A549 (cell line): ENCODE measurements around the gene FBXL20. TPM values are rescaled to one million over a fixed set of nuclear protein-coding genes. Genes with fewer than 3 reads are reported as not detected.
"Not testable (repeated sequence)": the region's sequence is repeated elsewhere in the genome, so short reads cannot be mapped to it uniquely, and the experiment has no call there.

Source experiments
- ATAC-seq, 2 experiments: fragments of 200-7000 bp in 1 of 2; fragments of >200 bp in 1 of 2; cut with Nextera tagmentation in 1 of 2; cut with Tn5 transposase in 1 of 2; 3 replicates each; pipeline versions ENCODE4 v1.8.0 to v1.9.1; 2018 to 2020; ENCODE audit warnings: mild to moderate bottlenecking in 1 of 2, moderate library complexity in 1 of 2
- CTCF ChIA-PET: fragments of 300-600 bp; sonication (Branson Sonifier 250); formaldehyde crosslinking; extraction: SDS; loops from one replicate; lab custom pipeline; 2021; ENCODE audit warnings: antibody characterized with exemption, inconsistent platforms; lab: Yijun Ruan, JAX
- POLR2A ChIA-PET: fragments of 350-600 bp; formaldehyde crosslinking; extraction: SDS; loops from one replicate; lab custom pipeline; 2021; ENCODE audit warnings: antibody characterized with exemption, inconsistent platforms; lab: Yijun Ruan, JAX
- DNase-seq, 2 experiments: peaks; one replicate each; pipeline versions ENCODE4 v3.0.0 to v3.0.0-alpha.2; 2011 to 2016; ENCODE audit warnings: low read depth in 1 of 2, low spot score in 1 of 2
- FAIRE-seq: peaks from 2 replicates; lab custom pipeline; 2011; peaks lifted over from hg19 to GRCh38; lab: Jason Lieb, UNC
- H3K27ac ChIP-seq, 2 experiments: fragments of >200 bp; sonication (Bioruptor Twin); formaldehyde crosslinking; 3 replicates each; pipeline ENCODE4 v1.5.1; 2016 to 2017
- H3K4me1 ChIP-seq: fragments of >200 bp; sonication (Bioruptor Twin); formaldehyde crosslinking; 3 replicates; pipeline ENCODE4 v1.6.1; 2016
- H3K4me2 ChIP-seq: fragments of >200 bp; sonication (Bioruptor Twin); formaldehyde crosslinking; 3 replicates; pipeline ENCODE4 v1.6.1; 2016
- H3K4me3 ChIP-seq: fragments of >200 bp; sonication (Bioruptor Twin); formaldehyde crosslinking; 3 replicates; pipeline ENCODE4 v1.5.1; 2016
- H3K9me3 ChIP-seq: fragments of >200 bp; sonication (Bioruptor Twin); formaldehyde crosslinking; 3 replicates; pipeline ENCODE4 v1.6.1; 2016
- CBX8 ChIP-seq: fragments of 200-600 bp; sonication (generic); IDR thresholded peaks from 2 replicates; pipeline ENCODE4 v1.6.1; 2016
- CEBPB ChIP-seq, 2 experiments: fragments of >200 bp in 1 of 2; sonication (Bioruptor Twin) in 1 of 2; formaldehyde crosslinking in 1 of 2; IDR thresholded peaks; 2 replicates each; pipeline ENCODE4 v1.6.1; 2012 to 2016
- EHMT2 ChIP-seq: fragments of 200-600 bp; sonication (generic); IDR thresholded peaks from 2 replicates; pipeline ENCODE4 v1.6.1; 2016; ENCODE audit warnings: antibody characterized with exemption, low read depth, mild to moderate bottlenecking, moderate library complexity
- EP300 ChIP-seq, 2 experiments: fragments of >200 bp; sonication (Bioruptor Twin); formaldehyde crosslinking; IDR thresholded peaks; 2 replicates in 1 of 2; 3 replicates in 1 of 2; pipeline ENCODE4 v1.6.1; 2016 to 2017
- FOSB ChIP-seq: fragments of 250-450 bp; sonication (Bioruptor Pico); IDR thresholded peaks from 2 replicates; pipeline ENCODE4 v1.5.0; 2020; ENCODE audit warnings: mild to moderate bottlenecking, moderate library complexity
- GATA3 ChIP-seq: IDR thresholded peaks from 2 replicates; pipeline ENCODE4 v1.6.1; 2012; ENCODE audit warnings: borderline replicate concordance
- HDAC2 ChIP-seq: fragments of 200-600 bp; sonication (generic); IDR thresholded peaks from 2 replicates; pipeline ENCODE4 v1.6.1; 2016
- HEYL ChIP-seq: fragments of 250-450 bp; sonication (Bioruptor Pico); IDR thresholded peaks from 2 replicates; pipeline ENCODE4 v1.8.0; 2021; ENCODE audit warnings: mild to moderate bottlenecking, moderate library complexity
- PHF8 ChIP-seq: fragments of 200-600 bp; sonication (generic); IDR thresholded peaks from 2 replicates; pipeline ENCODE4 v1.6.1; 2016; ENCODE audit warnings: low read depth, mild to moderate bottlenecking, antibody characterized with exemption, moderate library complexity, borderline replicate concordance
- RAD21 ChIP-seq, 2 experiments: fragments of >200 bp in 1 of 2; sonication (Bioruptor Twin) in 1 of 2; formaldehyde crosslinking in 1 of 2; IDR thresholded peaks in 1 of 2; conservative IDR thresholded peaks in 1 of 2; 2 replicates in 1 of 2; 3 replicates in 1 of 2; pipeline ENCODE4 v1.6.1; 2012 to 2018; ENCODE audit warnings: inconsistent platforms in 1 of 2
- RCOR1 ChIP-seq: fragments of 150-350 bp; IDR thresholded peaks from 2 replicates; pipeline ENCODE4 v1.6.1; 2014; ENCODE audit warnings: antibody characterized with exemption, low read length, low read depth
- TP53 ChIP-seq: fragments of 250-450 bp; sonication (Bioruptor Pico); IDR thresholded peaks from 2 replicates; pipeline ENCODE4 v1.5.0; 2021; ENCODE audit warnings: mild to moderate bottlenecking, moderate library complexity
- ZSCAN20 ChIP-seq: fragments of 250-450 bp; sonication (Bioruptor Pico); IDR thresholded peaks from 2 replicates; pipeline ENCODE4 v1.8.0; 2022; ENCODE audit warnings: mild to moderate bottlenecking, moderate library complexity
- WGBS: methylation state at CpG from one replicate; pipeline ENCODE4 v1.1.6; 2017; ENCODE audit errors: missing lambda C conversion rate; 5-methylcytosine and 5-hydroxymethylcytosine counted together
- polyA plus RNA-seq, 4 experiments: library from polyadenylated mRNA; depleted of rRNA in 3 of 4; stranded (reverse); fragments of >200 nt; fragmentation: RNase III in 1 of 4; extraction: RNeasy Plus Mini Kit Qiagen cat#74134 plus additional on column Dnase treatment in 1 of 4; gene quantifications; 2 replicates in 3 of 4; 3 replicates in 1 of 4; pipeline ENCODE4 v1.2.3, GENCODE V29; 2011 to 2017
- TF ChIP-seq, protein P1 (sequence below): fragments of >200 bp; sonication (Bioruptor Twin); formaldehyde crosslinking; IDR thresholded peaks from 3 replicates; pipeline ENCODE4 v1.5.1; 2016
- TF ChIP-seq, protein P2 (sequence below): fragments of 250-450 bp; sonication (Bioruptor Pico); IDR thresholded peaks from 2 replicates; pipeline ENCODE4 v1.5.0; 2020; ENCODE audit warnings: low read depth, mild to moderate bottlenecking, moderate library complexity
- TF ChIP-seq, protein P3 (sequence below): fragments of 150-350 bp; IDR thresholded peaks from 2 replicates; pipeline ENCODE4 v1.6.1; 2014; ENCODE audit warnings: low read depth, mild to moderate bottlenecking, low read length
- TF ChIP-seq, protein P4 (sequence below): fragments of >200 bp; sonication (Bioruptor Twin); formaldehyde crosslinking; IDR thresholded peaks from 2 replicates; pipeline ENCODE4 v1.6.1; 2016
- TF ChIP-seq, protein P5 (sequence below): fragments of 200-600 bp; sonication (generic); IDR thresholded peaks from 2 replicates; pipeline ENCODE4 v1.6.1; 2016; ENCODE audit warnings: antibody characterized with exemption, mild to moderate bottlenecking, moderate library complexity
- TF ChIP-seq, protein P6 (sequence below): fragments of 250-450 bp; sonication (Bioruptor Pico); IDR thresholded peaks from 2 replicates; pipeline ENCODE4 v1.5.0; 2021; ENCODE audit warnings: mild to moderate bottlenecking, moderate library complexity, borderline replicate concordance

FBXL20 gene
- polyA plus RNA-seq, 2 of the 4 experiments (the other 2 are of a cell fraction) = 5.7 to 6.7 TPM

DNA sequence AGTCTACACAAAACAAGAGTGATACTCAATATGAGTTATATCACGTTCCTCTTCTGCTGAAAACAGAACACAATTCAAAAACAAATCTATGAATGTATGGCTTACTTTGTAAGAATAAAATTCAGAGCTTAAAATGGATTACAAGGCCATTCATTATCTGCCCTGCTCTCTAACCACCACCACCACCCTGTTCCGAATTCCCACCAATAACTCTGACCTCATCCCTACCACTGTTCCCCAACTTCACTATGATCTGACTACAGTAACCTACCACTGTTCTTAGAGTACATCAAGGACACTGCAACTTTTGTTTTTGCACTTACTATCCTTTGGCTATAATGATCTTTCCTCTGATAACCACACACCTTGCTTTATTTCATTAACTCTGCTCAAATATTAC, 21.3 kb downstream of the FBXL20 start:
- H3K27ac ChIP-seq = no peak overlapping the region
- ATAC-seq (no peak), FAIRE-seq (no peak), DNase-seq (no peak)
- H3K4me1 ChIP-seq = no peaks in the 10 kb centered on the region; the same call in 2 of the 3 replicates
- H3K4me3 ChIP-seq = no peak overlapping the region
- WGBS = 87% methylated on average over 2 of the region's 2 CpGs
- POLR2A ChIA-PET = no interaction called here
- no peak overlapping the region for H3K4me2 ChIP-seq
- CTCF ChIA-PET = interaction anchor here (0.8 to 1.1 kb wide), 3 partner anchors 11 to 72 kb away, joined by 3 to 7 read pairs (median 3); no protein-coding TSS in a partner anchor
- no peaks in the 10 kb centered on the region for H3K9me3 ChIP-seq
- TF ChIP-seq CEBPB (IDR thresholded peaks at IDR 0.05) (no peak), GATA3 (no peak), HDAC2 (no peak), HEYL (no peak), EP300 (IDR thresholded peaks at IDR 0.05) (no peak), FOSB (no peak), EHMT2 (no peak), RCOR1 (no peak), TP53 (CRISPR knock-in tag) (no peak), PHF8 (no peak), CBX8 (no peak)
- TF ChIP-seq, protein P1, sequence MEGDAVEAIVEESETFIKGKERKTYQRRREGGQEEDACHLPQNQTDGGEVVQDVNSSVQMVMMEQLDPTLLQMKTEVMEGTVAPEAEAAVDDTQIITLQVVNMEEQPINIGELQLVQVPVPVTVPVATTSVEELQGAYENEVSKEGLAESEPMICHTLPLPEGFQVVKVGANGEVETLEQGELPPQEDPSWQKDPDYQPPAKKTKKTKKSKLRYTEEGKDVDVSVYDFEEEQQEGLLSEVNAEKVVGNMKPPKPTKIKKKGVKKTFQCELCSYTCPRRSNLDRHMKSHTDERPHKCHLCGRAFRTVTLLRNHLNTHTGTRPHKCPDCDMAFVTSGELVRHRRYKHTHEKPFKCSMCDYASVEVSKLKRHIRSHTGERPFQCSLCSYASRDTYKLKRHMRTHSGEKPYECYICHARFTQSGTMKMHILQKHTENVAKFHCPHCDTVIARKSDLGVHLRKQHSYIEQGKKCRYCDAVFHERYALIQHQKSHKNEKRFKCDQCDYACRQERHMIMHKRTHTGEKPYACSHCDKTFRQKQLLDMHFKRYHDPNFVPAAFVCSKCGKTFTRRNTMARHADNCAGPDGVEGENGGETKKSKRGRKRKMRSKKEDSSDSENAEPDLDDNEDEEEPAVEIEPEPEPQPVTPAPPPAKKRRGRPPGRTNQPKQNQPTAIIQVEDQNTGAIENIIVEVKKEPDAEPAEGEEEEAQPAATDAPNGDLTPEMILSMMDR = no peak
- TF ChIP-seq, protein P2, sequence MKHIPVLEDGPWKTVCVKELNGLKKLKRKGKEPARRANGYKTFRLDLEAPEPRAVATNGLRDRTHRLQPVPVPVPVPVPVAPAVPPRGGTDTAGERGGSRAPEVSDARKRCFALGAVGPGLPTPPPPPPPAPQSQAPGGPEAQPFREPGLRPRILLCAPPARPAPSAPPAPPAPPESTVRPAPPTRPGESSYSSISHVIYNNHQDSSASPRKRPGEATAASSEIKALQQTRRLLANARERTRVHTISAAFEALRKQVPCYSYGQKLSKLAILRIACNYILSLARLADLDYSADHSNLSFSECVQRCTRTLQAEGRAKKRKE (CRISPR knock-in tag) = no peak
- TF ChIP-seq, protein P3, sequence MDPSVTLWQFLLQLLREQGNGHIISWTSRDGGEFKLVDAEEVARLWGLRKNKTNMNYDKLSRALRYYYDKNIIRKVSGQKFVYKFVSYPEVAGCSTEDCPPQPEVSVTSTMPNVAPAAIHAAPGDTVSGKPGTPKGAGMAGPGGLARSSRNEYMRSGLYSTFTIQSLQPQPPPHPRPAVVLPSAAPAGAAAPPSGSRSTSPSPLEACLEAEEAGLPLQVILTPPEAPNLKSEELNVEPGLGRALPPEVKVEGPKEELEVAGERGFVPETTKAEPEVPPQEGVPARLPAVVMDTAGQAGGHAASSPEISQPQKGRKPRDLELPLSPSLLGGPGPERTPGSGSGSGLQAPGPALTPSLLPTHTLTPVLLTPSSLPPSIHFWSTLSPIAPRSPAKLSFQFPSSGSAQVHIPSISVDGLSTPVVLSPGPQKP = no peak
- TF ChIP-seq, protein P4, sequence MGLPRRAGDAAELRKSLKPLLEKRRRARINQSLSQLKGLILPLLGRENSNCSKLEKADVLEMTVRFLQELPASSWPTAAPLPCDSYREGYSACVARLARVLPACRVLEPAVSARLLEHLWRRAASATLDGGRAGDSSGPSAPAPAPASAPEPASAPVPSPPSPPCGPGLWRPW = no peak
- TF ChIP-seq, protein P5, sequence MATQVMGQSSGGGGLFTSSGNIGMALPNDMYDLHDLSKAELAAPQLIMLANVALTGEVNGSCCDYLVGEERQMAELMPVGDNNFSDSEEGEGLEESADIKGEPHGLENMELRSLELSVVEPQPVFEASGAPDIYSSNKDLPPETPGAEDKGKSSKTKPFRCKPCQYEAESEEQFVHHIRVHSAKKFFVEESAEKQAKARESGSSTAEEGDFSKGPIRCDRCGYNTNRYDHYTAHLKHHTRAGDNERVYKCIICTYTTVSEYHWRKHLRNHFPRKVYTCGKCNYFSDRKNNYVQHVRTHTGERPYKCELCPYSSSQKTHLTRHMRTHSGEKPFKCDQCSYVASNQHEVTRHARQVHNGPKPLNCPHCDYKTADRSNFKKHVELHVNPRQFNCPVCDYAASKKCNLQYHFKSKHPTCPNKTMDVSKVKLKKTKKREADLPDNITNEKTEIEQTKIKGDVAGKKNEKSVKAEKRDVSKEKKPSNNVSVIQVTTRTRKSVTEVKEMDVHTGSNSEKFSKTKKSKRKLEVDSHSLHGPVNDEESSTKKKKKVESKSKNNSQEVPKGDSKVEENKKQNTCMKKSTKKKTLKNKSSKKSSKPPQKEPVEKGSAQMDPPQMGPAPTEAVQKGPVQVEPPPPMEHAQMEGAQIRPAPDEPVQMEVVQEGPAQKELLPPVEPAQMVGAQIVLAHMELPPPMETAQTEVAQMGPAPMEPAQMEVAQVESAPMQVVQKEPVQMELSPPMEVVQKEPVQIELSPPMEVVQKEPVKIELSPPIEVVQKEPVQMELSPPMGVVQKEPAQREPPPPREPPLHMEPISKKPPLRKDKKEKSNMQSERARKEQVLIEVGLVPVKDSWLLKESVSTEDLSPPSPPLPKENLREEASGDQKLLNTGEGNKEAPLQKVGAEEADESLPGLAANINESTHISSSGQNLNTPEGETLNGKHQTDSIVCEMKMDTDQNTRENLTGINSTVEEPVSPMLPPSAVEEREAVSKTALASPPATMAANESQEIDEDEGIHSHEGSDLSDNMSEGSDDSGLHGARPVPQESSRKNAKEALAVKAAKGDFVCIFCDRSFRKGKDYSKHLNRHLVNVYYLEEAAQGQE = no peak
- TF ChIP-seq, all 56 proteins: peak for 0

DNA sequence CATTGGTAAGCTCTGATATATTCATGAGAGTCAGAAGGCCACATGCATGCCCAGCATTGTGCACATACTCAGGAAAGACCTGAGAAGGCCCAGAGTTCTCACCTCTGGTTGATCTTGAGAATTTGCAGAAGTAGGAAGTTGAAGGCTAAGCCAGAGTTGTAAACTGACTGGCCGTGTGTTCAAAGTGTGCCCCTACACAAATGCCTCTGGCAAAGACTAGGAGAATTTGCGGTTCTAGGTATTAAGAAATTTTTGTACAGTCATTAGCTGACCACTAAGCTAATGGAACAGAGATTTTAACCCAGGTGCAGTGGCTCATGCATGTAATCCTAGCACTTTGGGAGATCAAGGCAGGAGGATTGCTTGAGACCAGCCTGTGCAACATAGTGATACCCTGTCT, 25.0 kb downstream of the FBXL20 start:
- Histone ChIP-seq H3K4me3 (no peak overlapping the region), H3K27ac (no peak overlapping the region), H3K4me2 (no peak overlapping the region), H3K4me1 (no peaks in the 10 kb centered on the region; the same call in 2 of the 3 replicates), H3K9me3 (no peaks in the 10 kb centered on the region)
- FAIRE-seq (no peak), DNase-seq (no peak), ATAC-seq (no peak)
- ChIA-PET CTCF (interaction anchor here (0.6 to 2.0 kb wide), 4 partner anchors 50 to 393 kb away, joined by 3 to 6 read pairs (median 4); no protein-coding TSS in a partner anchor), POLR2A (interaction anchor here (0.6 kb wide), 1 partner anchor 25 kb away, joined by 5 read pairs; the partner anchor contains the start of gene FBXL20)
- no peak for TF ChIP-seq RAD21 (conservative IDR thresholded peaks at IDR 0.05 in 1 of 2, IDR thresholded peaks at IDR 0.05 in 1 of 2)
- TF ChIP-seq ZSCAN20 = no peak
- TF ChIP-seq GATA3 = no peak
- TF ChIP-seq, protein P6, sequence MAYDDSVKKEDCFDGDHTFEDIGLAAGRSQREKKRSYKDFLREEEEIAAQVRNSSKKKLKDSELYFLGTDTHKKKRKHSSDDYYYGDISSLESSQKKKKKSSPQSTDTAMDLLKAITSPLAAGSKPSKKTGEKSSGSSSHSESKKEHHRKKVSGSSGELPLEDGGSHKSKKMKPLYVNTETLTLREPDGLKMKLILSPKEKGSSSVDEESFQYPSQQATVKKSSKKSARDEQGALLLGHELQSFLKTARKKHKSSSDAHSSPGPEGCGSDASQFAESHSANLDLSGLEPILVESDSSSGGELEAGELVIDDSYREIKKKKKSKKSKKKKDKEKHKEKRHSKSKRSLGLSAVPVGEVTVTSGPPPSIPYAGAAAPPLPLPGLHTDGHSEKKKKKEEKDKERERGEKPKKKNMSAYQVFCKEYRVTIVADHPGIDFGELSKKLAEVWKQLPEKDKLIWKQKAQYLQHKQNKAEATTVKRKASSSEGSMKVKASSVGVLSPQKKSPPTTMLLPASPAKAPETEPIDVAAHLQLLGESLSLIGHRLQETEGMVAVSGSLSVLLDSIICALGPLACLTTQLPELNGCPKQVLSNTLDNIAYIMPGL = no peak
- 82% methylated on average over 2 of the region's 2 CpGs for WGBS

DNA sequence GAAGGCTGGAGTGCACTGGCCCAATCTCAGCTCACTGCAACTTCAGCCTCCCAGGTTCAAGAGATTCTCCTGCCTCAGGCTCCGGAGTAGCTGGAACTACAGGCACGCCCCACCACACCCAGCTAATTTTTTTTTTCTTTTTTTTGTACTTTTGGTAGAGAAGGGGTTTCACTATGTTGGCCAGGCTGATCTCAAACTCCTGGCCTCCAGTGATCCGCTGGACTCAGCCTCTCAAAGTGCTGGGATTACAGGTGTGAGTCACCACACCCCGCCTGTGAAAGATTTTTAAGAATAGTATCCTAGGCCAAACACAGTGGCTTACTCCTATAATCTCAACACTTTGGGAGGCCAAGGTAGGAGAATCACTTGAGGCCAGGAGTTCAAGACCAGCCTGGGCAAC, 33.6 kb downstream of the FBXL20 start:
- H3K9me3 ChIP-seq, DNase-seq, POLR2A ChIA-PET, H3K4me3 ChIP-seq, CTCF ChIA-PET, ATAC-seq, H3K4me1 ChIP-seq, FAIRE-seq, H3K27ac ChIP-seq, H3K4me2 ChIP-seq: not testable (repeated sequence)
- WGBS = 89% methylated on average over 4 of the region's 4 CpGs
